CD4-positive, CD25-positive, alpha-beta regulatory T cell (primary cell): ENCODE data around the gene SGPP1. TPM values are rescaled to one million over a fixed set of nuclear protein-coding genes. Genes with fewer than 3 reads are reported as not detected.
"Not testable (repeated sequence)": the region's sequence is repeated elsewhere in the genome, so short reads cannot be mapped to it uniquely, and the experiment has no call there.

ENCODE experiments used
- ATAC-seq, 2 donors: fragments of 150-1000 bp; cut with Tn5 transposase; one replicate each; pipeline ENCODE4 v1.10.0; 2021; ENCODE audit warnings: low read depth in 2 of 2, moderate number of reproducible peaks in 2 of 2, moderate library complexity in 1 of 2
- DNase-seq, 3 donors: peaks; one replicate each; pipeline versions ENCODE4 v3.0.0 to v3.0.0-alpha.2; 2012 to 2022; ENCODE audit warnings: mixed read lengths in 1 of 3
- H3K27ac ChIP-seq: one replicate; pipeline ENCODE4 v1.7.0; 2013; ENCODE audit warnings: mild to moderate bottlenecking, low read length; ENCODE audit not compliant: insufficient read depth, poor library complexity, severe bottlenecking
- H3K27me3 ChIP-seq: one replicate; pipeline ENCODE4 v1.7.0; 2013; ENCODE audit warnings: low read length; ENCODE audit not compliant: control insufficient read depth, insufficient read depth
- H3K36me3 ChIP-seq: one replicate; pipeline ENCODE4 v1.7.0; 2013; ENCODE audit warnings: mild to moderate bottlenecking, low read length, moderate library complexity; ENCODE audit not compliant: control insufficient read depth, insufficient read depth
- H3K4me1 ChIP-seq: 2 replicates; pipeline ENCODE4 v1.7.0; 2013; ENCODE audit warnings: mild to moderate bottlenecking, low read length; ENCODE audit not compliant: insufficient read depth, control insufficient read depth, poor library complexity, severe bottlenecking
- H3K4me3 ChIP-seq: one replicate; pipeline ENCODE4 v1.7.0; 2013; ENCODE audit warnings: low read depth, mild to moderate bottlenecking, low read length, moderate library complexity
- H3K9me3 ChIP-seq, 2 experiments: 1 replicate in 1 of 2; 2 replicates in 1 of 2; pipeline ENCODE4 v1.7.0; 2013; ENCODE audit warnings: low read length in 2 of 2, mild to moderate bottlenecking in 1 of 2, moderate library complexity in 1 of 2; ENCODE audit not compliant: control insufficient read depth in 2 of 2
- H3K27ac Mint-ChIP-seq, 3 donors: one replicate each; pipeline ENCODE4 v1.8.0; 2020 to 2022; ENCODE audit warnings: mild to moderate bottlenecking in 3 of 3, mixed read lengths in 3 of 3, moderate library complexity in 2 of 3
- H3K27me3 Mint-ChIP-seq: one replicate; pipeline ENCODE4 v1.8.0; 2022; ENCODE audit warnings: mild to moderate bottlenecking, mixed read lengths
- H3K36me3 Mint-ChIP-seq: one replicate; pipeline ENCODE4 v1.8.0; 2020; ENCODE audit warnings: mixed read lengths
- H3K4me1 Mint-ChIP-seq, 4 donors: one replicate each; pipeline ENCODE4 v1.8.0; 2020 to 2022; ENCODE audit warnings: mixed read lengths in 4 of 4, mild to moderate bottlenecking in 1 of 4
- H3K4me3 Mint-ChIP-seq, 4 donors: one replicate each; pipeline ENCODE4 v1.8.0; 2020 to 2022; ENCODE audit warnings: mild to moderate bottlenecking in 4 of 4, mixed read lengths in 4 of 4, moderate library complexity in 3 of 4
- H3K9me3 Mint-ChIP-seq, 7 donors: one replicate each; pipeline ENCODE4 v1.8.0; 2020 to 2022; ENCODE audit warnings: mixed read lengths in 7 of 7, mild to moderate bottlenecking in 3 of 7, moderate library complexity in 2 of 7
- polyA plus RNA-seq, 4 donors: library from polyadenylated mRNA; unstranded; fragments of 300-500 nt; fragmentation: Illumina TruSeq; gene quantifications; one replicate each; pipeline ENCODE4 v1.2.3, GENCODE V29; 2021
- total RNA-seq: library from RNA; stranded (reverse); gene quantifications from one replicate; pipeline ENCODE4 v1.2.3, GENCODE V29; 2022

SGPP1 gene
- total and polyA plus RNA-seq, 5 donors from 2014 or later: 24.9 to 38.6 (median 29.8) TPM

DNA sequence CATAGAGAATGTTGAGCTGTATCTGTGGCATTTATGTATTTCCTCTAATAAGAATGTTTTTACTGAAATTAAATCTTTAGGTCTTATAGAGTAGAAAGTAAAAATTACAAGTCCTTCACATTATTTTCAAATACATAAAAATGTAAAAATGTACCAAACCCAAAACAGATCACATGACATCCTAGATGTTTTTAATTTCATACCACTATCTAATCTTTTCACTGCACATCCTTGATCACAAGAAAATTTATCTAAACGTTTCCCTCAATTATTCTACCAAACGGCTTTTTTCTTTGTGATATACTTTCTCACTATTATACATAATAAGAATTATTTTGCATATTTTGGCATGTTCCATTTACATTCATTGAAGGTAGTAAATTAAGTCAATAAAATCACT lies 18.3 kb downstream of the SGPP1 start:
- DNase-seq (no peak), ATAC-seq (no peak)
- H3K27me3 ChIP-seq: no peaks in the 10 kb centered on the region
- H3K4me1 ChIP-seq: peaks cover 47% of the 10 kb centered on the region
- H3K4me1 Mint-ChIP-seq: peaks cover 26 to 86% (median 62%) of the 10 kb centered on the region in 4 donors
- no peak overlapping the region for H3K27ac ChIP-seq
- H3K9me3 ChIP-seq: no peaks in the 10 kb centered on the region
- H3K27ac Mint-ChIP-seq: peak overlapping the region in 1 of 3 donors; percentile 82
- H3K9me3 Mint-ChIP-seq: peaks cover 0 to 2% (median 0%) of the 10 kb centered on the region in 7 donors
- peaks cover 20% of the 10 kb centered on the region for H3K36me3 Mint-ChIP-seq
- peak overlapping the region; percentile 38 for H3K4me3 ChIP-seq
- H3K4me3 Mint-ChIP-seq: peak overlapping the region in 3 of 4 donors; percentile 2 to 42 (median 24)
- peaks cover 3% of the 10 kb centered on the region for H3K36me3 ChIP-seq
- H3K27me3 Mint-ChIP-seq: no peaks in the 10 kb centered on the region

GRCh38 chr14:63707216-63707615 lies 20.6 kb downstream of the SGPP1 start:
- H3K4me1 Mint-ChIP-seq: peaks cover 25 to 86% (median 61%) of the 10 kb centered on the region in 4 donors
- ATAC-seq (no peak), DNase-seq (no peak)
- Histone ChIP-seq H3K27me3 (no peaks in the 10 kb centered on the region), H3K4me1 (peaks cover 44% of the 10 kb centered on the region), H3K4me3 (no peak overlapping the region), H3K9me3 (no peaks in the 10 kb centered on the region), H3K27ac (no peak overlapping the region), H3K36me3 (no peaks in the 10 kb centered on the region)
- no peaks in the 10 kb centered on the region for H3K27me3 Mint-ChIP-seq
- no peak overlapping the region for H3K4me3 Mint-ChIP-seq
- H3K27ac Mint-ChIP-seq: peak overlapping the region in 2 of 3 donors; percentile 26 to 85
- peaks cover 9% of the 10 kb centered on the region for H3K36me3 Mint-ChIP-seq
- H3K9me3 Mint-ChIP-seq: no peaks in the 10 kb centered on the region

DNA sequence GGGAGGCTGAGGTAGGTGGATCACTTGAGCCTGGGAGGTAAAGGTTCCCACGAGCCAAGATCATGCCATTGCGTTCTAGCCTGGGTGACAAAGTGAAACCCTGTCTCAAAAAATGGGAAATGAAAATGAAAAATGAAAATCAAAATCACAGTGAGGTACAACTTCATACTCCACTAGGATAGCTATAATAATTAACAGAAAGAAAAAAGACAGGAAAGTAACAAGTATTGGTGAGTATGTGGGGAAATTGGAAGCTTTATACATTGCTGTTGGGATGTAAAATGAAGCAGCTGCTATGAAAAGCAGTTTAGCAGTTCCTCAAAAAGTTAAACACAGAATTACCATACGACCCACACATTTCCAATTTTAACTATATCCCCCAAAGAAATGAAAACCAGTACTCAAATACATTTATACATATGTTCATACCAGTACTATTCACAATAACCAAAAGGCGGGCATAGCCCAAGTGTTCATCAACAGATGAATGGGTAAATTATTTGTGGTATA lies 22.2 kb downstream of the SGPP1 start:
- Mint-ChIP-seq H3K9me3 (no peaks in the 10 kb centered on the region), H3K36me3 (peaks cover 10% of the 10 kb centered on the region), H3K27ac (peak overlapping the region; percentile 61 to 82 (median 76)), H3K4me3 (peak overlapping the region in 3 of 4 donors; percentile 24 to 69 (median 45)), H3K27me3 (no peaks in the 10 kb centered on the region), H3K4me1 (peaks cover 34 to 90% (median 71%) of the 10 kb centered on the region in 4 donors)
- H3K4me3 ChIP-seq: no peak overlapping the region
- no peak overlapping the region for H3K27ac ChIP-seq
- DNase-seq (no peak), ATAC-seq (no peak)
- no peaks in the 10 kb centered on the region for H3K9me3 ChIP-seq
- H3K27me3 ChIP-seq: no peaks in the 10 kb centered on the region
- peaks cover 56% of the 10 kb centered on the region for H3K4me1 ChIP-seq
- H3K36me3 ChIP-seq: no peaks in the 10 kb centered on the region

DNA sequence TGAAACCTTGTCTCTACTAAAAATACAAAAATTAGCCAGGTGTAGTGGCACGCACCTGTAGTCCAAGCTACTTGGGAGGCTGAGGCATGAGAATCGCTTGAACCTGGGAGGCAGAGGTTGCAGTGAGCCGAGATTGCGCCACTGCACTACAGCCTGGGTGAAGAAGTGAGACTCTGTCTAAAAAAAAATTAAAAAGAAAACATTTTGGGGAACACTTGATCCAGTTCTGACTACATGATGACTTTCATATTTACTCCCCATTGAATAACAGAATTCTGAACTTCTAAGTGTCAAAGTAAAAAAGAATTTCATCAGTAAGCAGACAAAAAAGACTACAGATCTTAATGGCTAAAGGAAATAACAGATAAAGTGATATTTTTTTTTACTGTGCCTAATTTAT lies 25.3 kb downstream of the SGPP1 start:
- H3K27me3 Mint-ChIP-seq: not testable (repeated sequence)

GRCh38 chr14:63701606-63702299 lies 26.1 kb downstream of the SGPP1 start:
- Histone ChIP-seq H3K4me1 (peaks cover 55% of the 10 kb centered on the region), H3K9me3 (no peaks in the 10 kb centered on the region), H3K27me3 (no peaks in the 10 kb centered on the region), H3K36me3 (peaks cover 12% of the 10 kb centered on the region), H3K4me3 (peak overlapping the region; percentile 76), H3K27ac (peak overlapping the region; percentile 64)
- ATAC-seq: peak; percentile 57 to 67
- Mint-ChIP-seq H3K27ac (peak overlapping the region; percentile 66 to 95 (median 83)), H3K27me3 (no peaks in the 10 kb centered on the region), H3K4me3 (peak overlapping the region; percentile 70 to 78 (median 74)), H3K9me3 (no peaks in the 10 kb centered on the region), H3K4me1 (peaks cover 48 to 93% (median 79%) of the 10 kb centered on the region in 4 donors), H3K36me3 (peaks cover 20% of the 10 kb centered on the region)
- peak in 2 of 3 donors; percentile 20 to 47 for DNase-seq

More for the DNA sequence above, 25.3 kb downstream of the SGPP1 start:
- H3K4me3 ChIP-seq: peak overlapping the region; percentile 76
- ATAC-seq, H3K9me3 Mint-ChIP-seq, H3K36me3 ChIP-seq, H3K9me3 ChIP-seq, DNase-seq, H3K27me3 ChIP-seq: not testable (repeated sequence)
- Mint-ChIP-seq H3K36me3 (peaks cover 18% of the 10 kb centered on the region), H3K4me3 (peak overlapping the region in 3 of 4 donors; percentile 20 to 78 (median 70)), H3K27ac (peak overlapping the region; percentile 66 to 95 (median 83)), H3K4me1 (peaks cover 40 to 91% (median 74%) of the 10 kb centered on the region in 4 donors)
- peaks cover 47% of the 10 kb centered on the region for H3K4me1 ChIP-seq
- H3K27ac ChIP-seq: peak overlapping the region; percentile 64

DNA sequence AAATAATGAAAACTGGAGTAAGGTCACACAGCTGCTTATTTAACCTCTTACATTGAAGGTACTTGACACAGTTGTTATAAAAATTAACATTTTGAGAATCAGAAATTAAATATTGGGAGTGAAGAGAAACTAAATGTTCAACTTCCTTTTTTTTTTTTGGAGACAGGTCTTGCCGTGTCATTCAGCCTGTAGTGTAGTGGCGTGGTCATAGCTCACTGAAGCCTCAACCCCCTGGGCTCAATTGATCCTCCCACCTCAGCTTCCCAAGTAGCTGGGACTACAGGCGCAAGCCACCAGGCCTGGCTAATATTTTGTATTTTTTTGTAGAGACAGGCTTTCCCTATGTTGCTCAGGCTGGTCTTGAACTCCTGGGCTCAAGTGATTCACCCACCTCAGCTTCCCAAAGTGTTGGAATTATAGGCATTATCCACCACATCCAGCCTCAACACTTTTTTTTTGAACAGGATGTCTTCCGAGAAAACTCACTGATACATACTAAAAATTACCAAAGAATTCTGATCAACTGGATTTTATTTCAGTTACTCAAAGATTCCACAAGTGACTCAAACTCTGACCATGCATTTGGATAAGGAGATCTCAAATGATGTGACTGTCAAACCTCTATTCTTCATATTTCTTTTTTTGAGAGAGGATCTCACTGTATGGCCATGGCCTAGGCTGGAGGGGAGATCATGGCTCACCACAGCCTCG lies 35.4 kb downstream of the SGPP1 start:
- Histone ChIP-seq H3K9me3 (no peaks in the 10 kb centered on the region), H3K27me3 (no peaks in the 10 kb centered on the region), H3K27ac (no peak overlapping the region), H3K36me3 (peaks cover 19% of the 10 kb centered on the region), H3K4me1 (peaks cover 11% of the 10 kb centered on the region), H3K4me3 (no peak overlapping the region)
- H3K27me3 Mint-ChIP-seq: peaks cover 4% of the 10 kb centered on the region
- H3K27ac Mint-ChIP-seq: peak overlapping the region; percentile 36 to 44 (median 43)
- H3K9me3 Mint-ChIP-seq: no peaks in the 10 kb centered on the region
- peaks cover 18% of the 10 kb centered on the region for H3K36me3 Mint-ChIP-seq
- H3K4me3 Mint-ChIP-seq: no peak overlapping the region
- DNase-seq (no peak), ATAC-seq (no peak)
- peaks cover 19 to 44% (median 21%) of the 10 kb centered on the region in 4 donors for H3K4me1 Mint-ChIP-seq

DNA sequence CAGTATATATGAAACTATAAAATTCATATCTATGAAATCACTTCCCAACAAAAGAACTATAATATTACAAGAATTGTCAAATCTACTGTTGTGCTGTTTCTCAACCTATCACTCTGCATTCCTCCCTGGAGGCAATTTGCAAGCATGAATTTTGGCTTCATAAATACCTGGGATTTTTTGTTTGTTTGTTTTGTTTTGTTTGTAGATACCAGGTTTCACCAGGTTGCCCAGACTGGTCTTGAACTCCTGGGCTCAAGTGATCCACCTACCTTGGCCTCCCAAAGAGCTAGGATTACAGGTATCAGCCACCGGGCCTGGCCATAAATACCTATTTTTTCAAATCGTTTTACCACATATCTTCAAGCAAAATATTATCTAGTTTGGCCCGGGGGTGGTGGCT lies 38.7 kb downstream of the SGPP1 start:
- DNase-seq (no peak), ATAC-seq (no peak)
- H3K27ac Mint-ChIP-seq: no peak overlapping the region
- no peaks in the 10 kb centered on the region for H3K9me3 ChIP-seq
- H3K4me1 ChIP-seq: no peaks in the 10 kb centered on the region
- no peak overlapping the region for H3K4me3 ChIP-seq
- H3K27me3 ChIP-seq: no peaks in the 10 kb centered on the region
- H3K36me3 ChIP-seq: peaks cover 24% of the 10 kb centered on the region
- peaks cover 4% of the 10 kb centered on the region for H3K27me3 Mint-ChIP-seq
- H3K27ac ChIP-seq: no peak overlapping the region
- H3K4me3 Mint-ChIP-seq: no peak overlapping the region
- H3K9me3 Mint-ChIP-seq: no peaks in the 10 kb centered on the region
- H3K36me3 Mint-ChIP-seq: peaks cover 25% of the 10 kb centered on the region
- peaks cover 6 to 25% (median 19%) of the 10 kb centered on the region in 4 donors for H3K4me1 Mint-ChIP-seq
